HFF-Myc (cell line): Measurements from ENCODE around the gene RAB33B.
"Not testable (repeated sequence)": the region's sequence is repeated elsewhere in the genome, so short reads cannot be mapped to it uniquely, and the experiment has no call there.

ENCODE experiments used
- DNase-seq: peaks from one replicate; pipeline ENCODE4 v3.0.0-alpha.2; 2011; ENCODE audit warnings: low read depth; ENCODE audit errors: extremely low read depth
- H3K4me3 ChIP-seq: replicated peaks from 2 replicates; pipeline ENCODE4 v1.5.1; 2011; ENCODE audit warnings: low read depth, mild to moderate bottlenecking, control low read depth, low read length
- TF ChIP-seq, protein P1 (sequence below): IDR thresholded peaks from 2 replicates; pipeline ENCODE4 v1.5.1; 2012; ENCODE audit warnings: mild to moderate bottlenecking, low read depth, low read length, control low read depth; ENCODE audit errors: missing control alignments

Gene RAB33B

DNA sequence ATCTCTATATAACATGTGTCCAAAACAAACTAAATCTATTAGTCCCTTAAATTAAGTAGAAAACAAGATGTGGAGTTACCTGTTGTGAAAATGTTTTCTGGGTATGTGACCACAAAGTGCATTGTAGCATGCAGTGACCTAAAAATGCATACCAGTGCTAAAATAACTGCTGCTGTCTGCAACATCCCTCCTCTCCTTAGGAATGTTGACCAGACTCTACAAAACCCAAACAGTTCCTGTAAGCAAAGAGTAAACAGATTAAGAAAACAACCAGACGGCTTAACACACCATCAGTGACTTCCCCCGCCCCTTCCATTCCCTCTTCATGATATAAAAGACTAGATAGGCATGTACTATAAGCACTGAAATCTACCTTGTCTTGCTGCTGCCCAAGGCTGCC, 15.8 kb upstream of the RAB33B start:
- DNase-seq = no peak
- H3K4me3 ChIP-seq = no peak overlapping the region
- TF ChIP-seq, protein P1, sequence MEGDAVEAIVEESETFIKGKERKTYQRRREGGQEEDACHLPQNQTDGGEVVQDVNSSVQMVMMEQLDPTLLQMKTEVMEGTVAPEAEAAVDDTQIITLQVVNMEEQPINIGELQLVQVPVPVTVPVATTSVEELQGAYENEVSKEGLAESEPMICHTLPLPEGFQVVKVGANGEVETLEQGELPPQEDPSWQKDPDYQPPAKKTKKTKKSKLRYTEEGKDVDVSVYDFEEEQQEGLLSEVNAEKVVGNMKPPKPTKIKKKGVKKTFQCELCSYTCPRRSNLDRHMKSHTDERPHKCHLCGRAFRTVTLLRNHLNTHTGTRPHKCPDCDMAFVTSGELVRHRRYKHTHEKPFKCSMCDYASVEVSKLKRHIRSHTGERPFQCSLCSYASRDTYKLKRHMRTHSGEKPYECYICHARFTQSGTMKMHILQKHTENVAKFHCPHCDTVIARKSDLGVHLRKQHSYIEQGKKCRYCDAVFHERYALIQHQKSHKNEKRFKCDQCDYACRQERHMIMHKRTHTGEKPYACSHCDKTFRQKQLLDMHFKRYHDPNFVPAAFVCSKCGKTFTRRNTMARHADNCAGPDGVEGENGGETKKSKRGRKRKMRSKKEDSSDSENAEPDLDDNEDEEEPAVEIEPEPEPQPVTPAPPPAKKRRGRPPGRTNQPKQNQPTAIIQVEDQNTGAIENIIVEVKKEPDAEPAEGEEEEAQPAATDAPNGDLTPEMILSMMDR = no peak

DNA sequence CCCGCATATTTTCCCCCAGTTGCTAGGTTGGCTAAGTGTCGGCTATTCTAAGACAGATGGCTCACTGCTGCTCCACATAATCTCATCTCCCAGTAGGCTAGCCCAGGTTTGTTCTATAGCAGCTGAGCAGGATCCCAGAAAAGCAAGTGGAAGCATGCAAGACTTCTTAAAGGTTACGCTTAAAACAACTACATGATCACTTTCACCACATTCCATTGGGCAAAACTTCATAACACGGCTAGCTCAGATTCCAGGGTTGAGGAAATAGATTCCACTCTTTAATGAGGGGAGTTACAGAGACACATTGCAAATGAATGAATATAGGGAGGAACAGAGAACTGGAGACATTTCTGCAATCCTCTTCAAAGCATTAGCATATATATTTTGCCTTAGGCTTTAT, 12.9 kb upstream of the RAB33B start:
- H3K4me3 ChIP-seq = no peak overlapping the region
- no peak for DNase-seq
- TF ChIP-seq, protein P1 = no peak

GRCh38 chr4:139443661-139444060, 10.3 kb upstream of the RAB33B start:
- no peak for DNase-seq
- H3K4me3 ChIP-seq = no peak overlapping the region
- TF ChIP-seq, protein P1 = no peak

DNA sequence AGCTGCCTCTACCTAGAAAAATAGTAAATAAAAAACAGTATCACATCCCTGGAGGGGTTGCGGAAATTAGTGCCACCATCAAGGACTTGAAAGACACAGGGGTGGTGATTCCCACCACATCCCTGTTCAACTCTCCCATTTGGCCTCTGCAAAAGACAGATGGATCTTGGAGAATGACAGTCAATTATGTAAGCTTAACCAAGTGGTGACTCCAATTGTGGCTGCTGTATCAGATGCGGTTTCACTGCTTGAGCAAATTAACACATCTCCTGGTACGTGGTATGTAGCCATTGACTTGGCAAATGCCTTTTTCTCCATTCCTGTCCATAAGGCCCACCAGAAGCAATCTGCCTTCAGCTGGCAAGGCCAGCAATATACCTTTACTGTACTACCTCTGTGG, 9.0 kb upstream of the RAB33B start:
- DNase-seq, H3K4me3 ChIP-seq: not testable (repeated sequence)

DNA sequence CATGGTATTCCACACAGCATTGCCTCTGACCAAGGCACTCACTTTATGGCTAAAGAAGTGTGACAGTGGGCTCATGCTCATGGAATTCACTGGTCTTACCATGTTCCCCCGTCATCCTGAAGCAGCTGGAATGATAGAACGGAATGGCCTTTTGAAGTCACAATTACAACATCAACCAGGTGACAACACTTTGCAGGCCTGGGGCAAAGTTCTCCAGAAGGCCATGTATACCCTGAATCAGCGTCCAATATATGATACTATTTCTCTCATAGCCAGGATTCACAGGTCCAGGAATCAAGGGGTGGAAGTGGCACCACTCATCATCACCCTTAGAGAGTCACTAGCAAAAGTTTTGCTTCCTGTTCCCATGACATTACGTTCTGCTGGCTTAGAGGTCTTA, 6.8 kb upstream of the RAB33B start:
- not testable (repeated sequence) for H3K4me3 ChIP-seq, DNase-seq

DNA sequence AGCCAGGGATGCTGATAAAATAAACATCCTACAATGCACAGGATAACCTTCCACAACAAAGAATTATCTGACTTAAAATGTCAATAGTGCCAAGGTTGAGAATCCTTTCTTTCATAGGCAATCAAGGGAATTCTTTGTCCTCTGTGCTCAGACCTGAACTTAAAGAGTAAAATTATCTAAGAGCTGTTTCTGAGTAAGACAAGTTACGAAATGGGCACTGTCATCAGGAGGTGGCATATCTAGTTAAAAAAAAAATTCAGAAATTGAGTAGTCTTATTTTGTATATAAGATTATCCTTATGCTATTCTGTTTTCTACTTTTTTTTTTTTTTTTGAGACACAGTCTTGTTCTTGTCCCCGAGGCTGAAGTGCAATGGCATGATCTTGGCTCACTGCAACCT, 3.3 kb upstream of the RAB33B start:
- no peak overlapping the region for H3K4me3 ChIP-seq
- TF ChIP-seq, protein P1 = no peak
- no peak for DNase-seq

DNA sequence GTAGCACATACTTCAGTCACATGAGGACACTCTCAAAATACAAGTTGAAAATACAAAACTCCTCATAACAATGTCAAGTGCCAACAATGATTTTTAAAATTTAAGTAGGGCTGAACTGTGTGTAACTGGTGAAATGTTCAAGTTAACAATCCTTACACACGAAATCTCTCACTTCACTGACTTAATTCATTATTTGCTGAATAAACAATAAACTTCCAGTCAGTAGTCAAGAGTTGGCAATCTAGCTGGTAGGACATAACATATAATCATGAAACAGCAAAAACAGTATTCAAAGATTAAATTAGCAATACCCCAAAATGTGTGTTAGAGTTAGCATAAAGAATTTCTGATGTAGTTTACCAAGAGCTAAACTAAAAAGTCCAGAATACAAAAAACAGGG, 1.9 kb upstream of the RAB33B start:
- peak overlapping the region; percentile 89 for H3K4me3 ChIP-seq
- TF ChIP-seq, protein P1 = no peak
- no peak for DNase-seq

GRCh38 chr4:139453041-139453370, 915 bp upstream of the RAB33B start:
- TF ChIP-seq, protein P1 = peak; percentile 37
- peak; percentile 69 for DNase-seq
- peak overlapping the region; percentile 89 for H3K4me3 ChIP-seq
